HepG2 (cell line): Measurements from ENCODE around the gene ZBTB4. TPM values are rescaled to one million over a fixed set of nuclear protein-coding genes. Genes with fewer than 3 reads are reported as not detected.

Source experiments
- AKNA ChIP-seq: sonication (generic); formaldehyde crosslinking; IDR thresholded peaks from 2 replicates; pipeline ENCODE4 v1.4.0; 2020; ENCODE audit warnings: missing genetic modification reagents, borderline replicate concordance
- HOXD1 ChIP-seq: sonication (generic); formaldehyde crosslinking; IDR thresholded peaks from 2 replicates; pipeline ENCODE4 v1.5.0; 2020; ENCODE audit warnings: missing genetic modification reagents
- TAF1 ChIP-seq: sonication (generic); formaldehyde crosslinking; IDR thresholded peaks from 2 replicates; pipeline ENCODE4 v1.4.0; 2020; ENCODE audit warnings: missing genetic modification reagents
- ZBTB14 ChIP-seq: sonication (generic); formaldehyde crosslinking; IDR thresholded peaks from 2 replicates; pipeline ENCODE4 v1.4.0; 2020; ENCODE audit warnings: missing genetic modification reagents
- ZNF562 ChIP-seq: sonication (generic); formaldehyde crosslinking; IDR thresholded peaks from 2 replicates; pipeline ENCODE4 v1.8.0; 2022; ENCODE audit warnings: missing genetic modification reagents, borderline replicate concordance
- ZNF580 ChIP-seq: IDR thresholded peaks from 2 replicates; pipeline ENCODE4 v1.6.1; 2016; ENCODE audit warnings: low read depth, borderline replicate concordance
- ZNF646 ChIP-seq: sonication (generic); formaldehyde crosslinking; IDR thresholded peaks from 2 replicates; pipeline ENCODE4 v1.9.0; 2021; ENCODE audit warnings: mild to moderate bottlenecking, missing genetic modification reagents
- ZNF691 ChIP-seq: sonication (generic); formaldehyde crosslinking; IDR thresholded peaks from 2 replicates; pipeline ENCODE4 v1.4.0; 2020; ENCODE audit warnings: missing genetic modification reagents, low read depth, mild to moderate bottlenecking, borderline replicate concordance
- ZNF772 ChIP-seq: sonication (generic); formaldehyde crosslinking; IDR thresholded peaks from 2 replicates; pipeline ENCODE4 v1.5.0; 2020; ENCODE audit warnings: mild to moderate bottlenecking, missing genetic modification reagents
- ZXDC ChIP-seq: sonication (generic); formaldehyde crosslinking; IDR thresholded peaks from 2 replicates; pipeline ENCODE4 v1.5.0; 2020; ENCODE audit warnings: mild to moderate bottlenecking, missing genetic modification reagents
- polyA plus RNA-seq, 8 experiments: library from polyadenylated mRNA; depleted of rRNA in 3 of 8; stranded (reverse) in 7 of 8; unstranded in 1 of 8; fragments of >200 nt; fragmentation: Illumina TruSeq in 4 of 8; extraction: Trizol in 4 of 8; gene quantifications; 2 replicates each; pipeline versions ENCODE4 v1.2.1 to v1.2.3, GENCODE V29; 2011 to 2016; ENCODE audit warnings: low read depth in 4 of 8, missing spikeins in 1 of 8, mixed read lengths in 1 of 8; ENCODE audit not compliant: insufficient read depth in 1 of 8
- total RNA-seq, 5 experiments: library from RNA; depleted of rRNA; stranded (reverse); fragments of >200 nt; fragmentation: Illumina TruSeq; extraction: Trizol; gene quantifications; 2 replicates each; pipeline ENCODE4 v1.2.3, GENCODE V29; 2016; ENCODE audit warnings: low read depth in 1 of 5

The ZBTB4 gene
- total and polyA plus RNA-seq, 2 of the 13 experiments (the other 11 are each of a cell fraction or from before 2014, with no cell fraction given): 4.3 to 7.4 TPM

- TF ChIP-seq ZNF646 (CRISPR knock-in tag): no peak
- TF ChIP-seq ZNF562 (CRISPR knock-in tag): no peak
- no peak; the same call in 1 of the 2 replicates for TF ChIP-seq ZBTB14
- TF ChIP-seq TAF1: peak; percentile 99
- no peak; the same call in none of the 2 replicates for TF ChIP-seq ZNF691
- TF ChIP-seq HOXD1 (CRISPR knock-in tag): peak; percentile 88
- peak; percentile 8; the same call in 1 of the 2 replicates for TF ChIP-seq ZNF772 (CRISPR knock-in tag)
- TF ChIP-seq ZXDC: peak; percentile 100
- peak; percentile 83 for TF ChIP-seq ZNF580 (CRISPR knock-in tag)
- no peak for TF ChIP-seq AKNA (CRISPR knock-in tag)
Measured at GRCh38 chr17:7484067-7484918, 4.9 kb upstream of the ZBTB4 start, which contains the start of gene POLR2A (continued).
